ENCODE data around the gene DIAPH3.

DIAPH3 gene

DNA sequence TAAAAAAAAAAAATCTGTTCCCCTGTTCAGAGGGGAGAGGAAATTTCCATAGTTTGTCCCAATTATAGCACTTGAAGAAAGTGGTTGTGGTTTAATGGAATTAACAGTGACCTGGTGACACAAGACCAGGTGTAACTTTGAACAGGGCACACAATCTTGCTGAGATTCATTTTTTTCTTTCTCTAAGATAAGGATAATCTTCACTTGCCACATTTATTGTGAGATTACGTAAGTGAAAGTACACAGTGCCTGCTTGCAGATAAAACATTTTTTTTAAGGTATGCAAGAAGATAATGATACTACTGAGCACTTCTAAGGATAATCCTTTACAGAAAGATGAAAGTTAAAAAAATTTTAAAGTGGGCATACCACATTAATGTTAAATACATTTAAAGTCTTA lies 448.1 kb downstream of the DIAPH3 start:
- DNase-seq (ENCODE audit: low spot score): no peak

DNA sequence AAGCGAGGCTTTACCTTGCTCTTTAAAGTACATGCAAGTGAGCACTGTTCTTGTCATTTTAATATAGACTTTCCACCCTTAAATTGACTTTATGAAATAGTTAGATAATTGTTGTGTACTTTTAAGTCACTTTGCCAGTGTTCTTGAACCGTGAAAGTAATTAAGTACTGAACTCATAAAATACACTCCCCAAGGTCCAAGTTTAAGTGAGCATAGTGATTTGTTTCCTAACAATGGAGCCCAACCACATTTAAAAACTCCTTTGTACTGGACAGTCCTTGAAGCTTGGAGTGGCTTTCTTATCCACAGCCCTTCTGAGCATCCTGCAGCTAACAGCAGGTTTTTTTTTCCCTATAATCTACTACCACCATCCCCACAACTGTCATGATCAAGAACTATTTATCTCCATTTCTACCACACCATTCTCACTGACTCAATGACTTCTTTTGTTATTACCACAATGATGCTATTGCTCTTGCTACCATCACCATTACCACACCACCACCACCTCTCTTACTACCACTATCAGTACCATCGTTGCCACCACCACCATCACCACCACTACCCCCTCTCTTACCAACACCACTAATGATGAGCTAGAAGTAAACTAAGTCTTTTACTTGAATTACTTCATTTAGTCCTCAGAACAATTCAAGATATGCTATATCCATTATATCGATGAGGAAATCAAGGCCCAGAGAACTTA lies 452.6 kb downstream of the DIAPH3 start:
- DNase-seq (ENCODE audit: low spot score): no peak

DNA sequence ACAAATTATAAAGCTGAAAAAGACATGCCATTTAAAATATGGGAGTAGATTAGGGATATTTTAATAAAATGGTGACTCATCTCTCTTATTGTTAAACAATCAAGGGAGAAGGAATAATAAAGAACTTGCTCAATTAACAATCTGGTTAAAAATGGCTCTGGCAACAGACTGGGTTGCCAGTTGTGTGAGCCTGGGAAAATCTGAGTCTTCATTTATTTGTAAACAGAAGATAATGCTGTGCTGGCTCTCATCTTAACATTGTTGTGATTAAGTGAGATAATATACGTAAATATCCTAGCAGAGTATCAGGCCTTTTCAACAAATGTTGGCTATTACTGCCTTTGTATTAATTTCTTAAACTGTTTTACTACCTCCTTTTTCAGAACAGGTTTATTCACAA lies 453.3 kb downstream of the DIAPH3 start:
- no peak for DNase-seq (ENCODE audit: low spot score)

DNA sequence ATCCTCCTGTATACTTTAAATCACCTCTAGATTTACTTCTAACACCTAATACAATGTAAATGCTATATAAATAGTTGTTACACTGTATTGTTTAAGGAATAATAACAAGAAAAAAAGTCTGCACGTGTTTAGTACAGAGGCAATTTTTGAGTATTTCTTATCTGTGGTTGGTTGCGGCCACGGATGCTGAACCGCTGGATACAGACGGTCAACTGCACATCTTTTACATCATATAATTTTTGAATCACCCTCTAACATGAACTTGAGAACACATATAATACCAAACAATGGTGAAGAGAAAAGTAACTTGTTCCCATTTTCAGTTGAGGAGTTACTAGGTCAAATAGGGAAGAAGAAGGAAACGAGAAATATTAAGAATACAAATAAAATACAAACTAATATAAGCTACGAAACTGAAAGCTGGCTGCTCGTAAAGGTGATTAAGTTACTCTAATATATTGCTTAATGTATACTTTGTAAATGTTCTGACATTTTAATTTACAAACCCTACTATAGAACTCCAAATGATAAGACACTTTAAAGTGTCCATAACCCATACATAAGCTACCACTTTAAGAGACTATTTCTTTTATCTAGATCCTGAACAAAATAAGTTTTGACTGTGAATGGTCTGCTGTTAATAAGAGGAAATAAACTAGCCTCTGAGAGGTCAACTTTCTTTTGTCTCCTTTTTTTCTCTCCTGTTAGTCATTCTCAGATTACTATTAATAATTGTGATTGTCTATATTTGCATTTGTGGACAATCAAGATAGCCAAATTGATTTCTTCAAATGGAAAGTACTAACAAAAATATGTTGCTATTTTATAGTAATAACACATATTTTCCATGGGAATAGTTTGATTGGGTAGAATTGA lies 457.4 kb downstream of the DIAPH3 start:
- no peak for DNase-seq (ENCODE audit: low spot score)

DNA sequence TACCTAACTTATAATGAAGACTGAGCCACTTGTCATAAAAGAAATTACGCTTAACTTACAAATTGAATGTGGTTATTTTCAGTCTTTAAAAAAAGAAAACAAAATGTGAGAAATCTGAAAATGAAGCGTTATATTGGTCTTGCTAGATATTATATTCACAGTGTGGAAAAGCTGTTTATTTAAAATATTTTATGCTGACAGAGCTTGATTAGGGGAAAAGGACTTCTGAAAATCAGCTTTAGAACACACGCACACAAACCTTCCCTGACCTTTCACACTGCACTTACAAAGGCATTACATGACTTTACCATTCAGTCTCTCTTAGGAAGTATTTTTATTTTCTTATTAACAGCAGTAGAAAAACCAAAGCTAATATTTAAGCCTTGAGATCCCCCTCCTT lies 461.5 kb downstream of the DIAPH3 start:
- no peak for DNase-seq (ENCODE audit: low spot score)

DNA sequence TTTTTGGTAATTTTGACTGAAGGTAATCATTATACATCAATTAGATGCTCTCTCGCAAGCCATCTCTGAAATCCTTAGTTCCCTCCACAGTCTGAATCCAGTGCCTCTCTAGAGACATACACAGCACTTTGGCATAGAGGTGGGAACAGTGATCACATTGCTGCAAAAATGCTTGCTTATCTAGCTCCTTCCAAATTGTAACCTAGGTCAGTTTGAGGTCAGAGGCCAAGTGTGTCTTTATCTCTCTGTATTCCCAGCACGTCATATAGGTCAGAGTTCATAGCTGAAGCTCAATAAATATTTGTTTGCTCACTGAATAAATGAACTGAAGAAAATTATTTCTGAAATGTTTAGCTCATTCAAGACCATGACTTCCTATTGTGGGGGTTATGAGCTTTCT lies 462.5 kb downstream of the DIAPH3 start:
- DNase-seq (ENCODE audit: low spot score): no peak

DNA sequence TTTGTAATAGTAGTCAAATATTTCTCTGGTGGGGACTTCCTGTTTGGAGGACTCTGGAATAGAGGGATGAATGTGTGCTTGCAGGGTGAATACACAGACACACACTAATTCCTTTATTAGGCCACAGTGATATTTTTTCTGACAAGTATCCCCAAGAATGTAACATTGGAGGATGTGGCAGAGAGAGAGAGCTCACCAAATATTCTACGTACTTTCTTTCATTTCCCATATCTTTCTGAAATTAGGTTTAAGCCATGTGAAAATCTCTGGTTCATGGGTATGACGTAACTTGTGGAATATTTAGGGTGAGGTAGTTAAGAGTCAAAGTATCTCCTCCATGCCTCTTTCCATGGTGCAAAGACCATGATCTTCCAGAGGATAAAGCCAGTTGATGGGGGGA lies 463.4 kb downstream of the DIAPH3 start:
- no peak for DNase-seq (ENCODE audit: low spot score)

DNA sequence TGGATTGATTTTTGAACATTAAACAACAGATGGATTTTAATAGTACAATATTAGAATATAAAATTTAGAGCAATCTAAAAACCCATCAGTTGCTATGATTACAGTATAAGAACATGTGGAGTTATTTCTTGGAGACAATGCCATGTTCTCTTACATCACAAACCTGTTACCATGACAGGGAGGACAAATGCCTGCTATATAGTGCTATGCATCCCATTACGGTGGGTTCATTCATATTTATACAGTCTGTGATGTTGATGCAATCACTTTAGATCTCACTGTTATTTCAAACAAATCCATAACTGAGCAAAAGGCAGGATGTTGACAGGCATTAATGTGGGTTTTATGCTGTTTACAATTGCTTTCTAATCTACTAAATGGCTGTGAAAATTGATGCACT lies 467.5 kb downstream of the DIAPH3 start:
- DNase-seq (ENCODE audit: low spot score): no peak

DNA sequence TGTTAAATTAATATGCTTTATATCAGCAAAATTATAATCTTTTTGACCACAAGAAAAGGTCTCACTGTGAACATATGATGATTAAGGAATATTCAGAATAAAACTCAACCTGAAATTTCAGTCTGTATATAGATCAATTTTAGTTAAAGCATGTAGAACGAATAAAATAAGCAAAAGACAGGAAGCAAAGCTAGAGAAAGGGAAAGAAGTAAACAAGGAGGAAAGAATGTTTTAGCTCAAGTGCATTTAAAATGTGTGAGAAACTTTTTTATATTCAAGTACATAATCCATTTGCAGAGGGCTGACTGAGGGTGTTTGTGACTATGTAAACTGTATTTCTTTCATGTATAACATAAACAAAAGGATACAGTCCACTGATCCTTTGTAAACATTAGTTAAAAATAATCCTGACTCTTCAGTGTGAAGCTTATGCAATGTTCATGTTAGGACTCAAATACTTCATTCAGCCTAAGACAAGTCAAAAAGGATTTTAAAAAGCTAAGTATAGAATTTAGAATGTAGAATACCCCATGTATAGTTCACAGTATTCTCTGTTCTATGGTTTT lies 472.1 kb downstream of the DIAPH3 start:
- DNase-seq (ENCODE audit: low spot score): no peak

DNA sequence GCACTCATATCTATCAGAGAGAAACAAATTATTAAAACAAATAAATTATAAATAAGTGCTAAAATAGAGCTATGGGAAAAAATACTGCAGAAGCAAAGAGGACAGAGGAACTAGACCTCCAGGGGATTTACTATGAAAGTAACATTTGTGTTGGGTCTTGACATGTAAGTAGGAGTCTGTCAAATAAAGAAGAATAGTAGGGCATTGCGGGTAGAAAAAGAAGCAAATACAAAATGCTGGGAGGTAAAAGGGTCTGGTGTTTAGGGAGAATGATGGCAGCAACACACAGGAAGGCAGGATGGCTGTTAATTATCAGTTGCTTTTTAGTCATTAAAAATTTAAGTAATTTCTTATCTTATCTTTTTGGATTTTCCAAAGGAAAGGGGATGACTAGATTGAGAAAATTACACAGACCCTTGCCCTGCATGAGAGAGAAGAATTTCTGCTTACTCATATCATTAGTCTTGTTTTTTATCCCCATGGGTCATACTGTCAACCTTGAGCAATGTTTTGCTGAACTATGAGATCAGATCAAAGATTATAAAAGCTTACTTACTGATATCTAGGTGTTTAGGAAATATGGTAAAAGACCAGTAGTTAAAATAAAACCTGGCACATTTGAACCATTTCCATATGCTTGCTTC lies 472.7 kb downstream of the DIAPH3 start:
- no peak for DNase-seq (ENCODE audit: low spot score)

DNA sequence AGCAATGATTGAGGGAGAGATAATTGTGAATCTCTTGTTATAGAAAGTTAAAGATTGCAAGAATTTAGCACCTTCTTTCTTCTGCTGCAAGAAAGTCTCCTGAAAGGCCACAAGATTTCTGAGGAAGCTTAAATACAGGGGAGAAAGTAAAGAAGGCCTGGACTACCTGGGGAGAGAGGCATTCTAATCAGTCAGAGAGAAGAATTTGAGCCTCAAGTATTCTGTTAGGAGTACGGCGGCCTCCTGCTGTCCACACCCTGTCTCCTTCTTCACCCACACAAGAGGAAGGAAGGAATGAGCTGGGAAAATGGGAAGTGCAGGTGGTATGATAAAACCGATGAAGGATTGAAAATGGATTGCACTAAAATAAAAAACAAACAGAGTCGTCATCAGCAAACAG lies 474.7 kb downstream of the DIAPH3 start:
- DNase-seq (ENCODE audit: low spot score): no peak

DNA sequence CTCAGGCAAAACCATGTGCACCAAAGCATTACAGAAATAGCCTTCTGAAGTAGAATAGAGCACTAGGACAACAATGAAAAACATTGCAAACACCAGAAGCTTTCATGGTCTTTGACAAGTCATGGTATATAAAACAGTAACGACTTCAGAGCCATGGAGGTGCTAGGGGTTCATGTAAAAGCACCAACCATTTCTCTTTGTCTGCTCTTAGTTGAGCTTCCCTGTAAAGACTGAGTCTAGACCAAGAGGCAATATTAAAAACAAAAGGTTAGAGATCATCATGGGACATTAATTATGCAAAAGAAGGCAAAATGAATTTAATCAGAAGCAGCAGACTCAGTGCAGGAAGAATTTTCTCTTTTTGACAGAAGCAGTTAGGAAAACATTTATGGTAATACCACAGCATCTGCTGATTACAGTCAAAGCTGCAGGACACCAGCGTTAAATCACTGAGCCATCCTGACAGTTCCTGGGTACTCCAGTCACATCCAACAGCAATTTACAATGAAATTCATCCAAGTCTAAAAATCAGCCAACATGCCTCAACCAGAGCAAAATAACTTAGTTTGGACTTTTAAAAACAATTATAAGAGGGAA lies 476.8 kb downstream of the DIAPH3 start:
- no peak for DNase-seq (ENCODE audit: low spot score)

DNA sequence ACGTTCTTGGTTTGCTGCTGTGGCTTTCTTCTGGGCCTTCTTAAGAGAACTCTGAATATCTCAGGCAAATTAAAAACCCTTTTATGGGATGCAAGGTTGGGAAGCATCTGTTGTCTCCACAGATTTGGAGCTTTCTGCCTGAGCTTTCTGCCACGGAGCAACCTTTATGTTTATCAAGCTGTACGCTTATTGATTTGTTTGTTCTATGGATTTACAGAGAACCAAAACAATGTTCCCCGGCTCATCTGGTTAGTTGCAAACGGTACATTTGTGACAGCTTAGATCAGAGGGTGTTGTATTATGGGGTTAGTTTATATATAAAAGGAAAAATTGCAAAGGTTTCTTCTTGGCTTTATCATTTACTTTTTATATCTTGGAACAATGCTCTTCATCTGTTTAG lies 479.6 kb downstream of the DIAPH3 start:
- no peak for DNase-seq (ENCODE audit: low spot score)

DNA sequence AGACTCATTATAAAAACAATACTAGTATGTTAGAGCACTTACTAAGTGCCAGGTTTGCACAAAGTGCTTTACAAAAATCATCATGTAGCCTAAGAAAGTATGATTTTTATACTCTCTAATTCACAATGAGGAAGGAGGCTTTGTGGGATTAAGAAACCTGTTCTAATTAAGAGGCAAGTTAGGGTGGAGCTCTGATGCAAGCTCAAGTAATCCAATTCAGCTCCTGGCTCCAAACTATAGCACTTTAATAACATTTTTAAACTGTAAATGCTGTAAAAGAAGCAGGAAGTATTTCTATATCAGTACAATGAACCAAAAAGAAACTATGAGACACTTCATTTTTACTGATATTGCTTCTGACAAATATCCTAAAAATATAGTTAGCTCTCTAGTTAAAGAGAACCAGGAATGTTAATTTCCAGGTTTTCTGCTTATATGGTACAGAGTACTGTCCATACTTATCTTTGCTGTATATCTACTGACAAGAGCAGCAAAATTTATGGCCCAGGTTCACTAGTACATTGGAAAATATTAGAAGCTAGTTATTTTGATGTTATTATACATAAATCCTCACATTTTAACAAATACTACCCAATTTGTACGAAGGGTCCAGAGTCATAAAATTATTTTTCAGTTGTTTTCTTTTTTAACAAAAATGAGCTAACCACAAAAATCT lies 482.0 kb downstream of the DIAPH3 start:
- no peak for DNase-seq (ENCODE audit: low spot score)

DNA sequence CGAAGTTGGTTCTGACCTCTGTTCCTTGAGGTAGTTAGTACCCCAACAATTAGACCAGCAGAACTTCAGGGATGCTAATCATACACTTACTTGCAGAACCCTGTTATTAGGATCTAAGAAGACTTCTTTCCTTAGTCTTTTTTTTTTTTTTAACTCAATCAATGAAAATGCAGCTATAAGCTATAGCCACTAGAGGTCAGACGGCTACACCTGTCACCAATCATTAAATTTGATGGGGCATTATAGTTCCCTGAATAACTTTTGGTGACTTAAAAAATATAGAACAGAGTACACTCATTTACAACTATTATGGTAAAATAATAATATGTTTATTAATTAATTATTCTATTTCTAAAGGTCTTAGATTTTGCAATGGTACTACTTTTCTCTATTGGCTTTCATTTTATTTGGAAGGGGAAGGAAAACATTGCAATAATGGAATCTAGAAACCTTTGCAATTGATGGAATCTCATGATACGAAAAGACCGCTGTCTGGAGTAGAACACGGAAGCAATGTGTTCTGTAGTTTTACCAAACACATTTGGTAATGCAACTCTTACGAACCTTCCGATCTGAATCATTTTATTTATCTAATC lies 483.2 kb downstream of the DIAPH3 start:
- DNase-seq (ENCODE audit: low spot score): no peak

DNA sequence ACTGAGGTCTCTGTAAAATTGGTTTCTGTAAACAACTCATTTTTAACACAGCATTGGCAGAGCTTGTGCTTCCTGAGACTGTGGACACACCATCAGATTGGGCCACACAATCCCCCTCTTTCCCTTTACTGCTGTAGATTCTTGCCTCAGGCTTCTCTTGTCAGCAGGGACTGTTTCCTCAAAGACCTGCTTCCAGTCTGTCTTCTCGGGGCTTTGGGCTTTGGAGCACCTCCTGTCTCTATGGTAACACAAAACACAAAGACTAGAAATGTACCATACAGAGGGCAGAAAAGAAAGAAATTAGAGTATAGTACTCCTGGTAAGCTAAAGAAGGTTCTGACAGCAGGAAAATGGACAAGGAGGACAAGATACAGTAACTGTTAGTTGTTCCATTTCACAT lies 484.5 kb downstream of the DIAPH3 start:
- DNase-seq (ENCODE audit: low spot score): no peak

DNA sequence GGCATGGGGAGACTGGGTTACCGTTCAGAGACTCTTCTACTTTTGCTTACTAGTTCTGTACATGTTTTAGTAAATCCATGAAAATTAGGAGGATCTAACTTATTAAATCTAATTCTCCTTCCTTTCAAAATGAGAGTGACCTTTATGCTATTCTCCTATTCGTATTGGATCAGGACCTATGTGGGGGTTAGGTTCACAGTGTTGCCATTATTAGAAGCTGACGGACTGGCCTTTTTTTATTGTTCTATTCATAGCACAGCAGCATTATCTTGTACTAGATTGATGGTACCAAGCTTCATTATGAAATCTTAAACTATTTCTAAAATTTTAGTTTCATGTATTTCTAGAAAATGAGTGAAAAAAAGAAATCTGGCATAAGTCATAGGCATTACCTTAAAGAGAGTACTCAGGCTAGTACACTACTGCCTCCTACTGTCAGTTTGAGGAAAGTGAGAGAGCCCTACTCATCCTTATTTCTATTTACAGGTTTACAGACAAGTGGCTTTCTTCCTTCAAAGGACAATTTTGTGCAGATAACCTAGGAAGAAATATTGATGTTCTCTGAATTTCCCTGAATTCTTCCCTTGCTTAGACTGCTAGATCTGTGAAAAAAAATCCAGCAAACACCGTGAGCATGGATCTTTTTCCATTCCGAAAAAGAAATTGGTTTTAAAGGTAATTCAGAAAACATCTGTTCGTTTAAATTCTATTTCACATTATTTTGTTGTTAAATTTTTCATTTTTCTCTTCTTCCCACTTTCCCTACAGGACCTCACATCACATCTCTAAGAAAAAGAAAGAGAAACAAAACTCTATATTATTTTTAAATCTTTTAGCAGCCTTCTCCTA lies 485.5 kb downstream of the DIAPH3 start:
- no peak for DNase-seq (ENCODE audit: low spot score)

DNA sequence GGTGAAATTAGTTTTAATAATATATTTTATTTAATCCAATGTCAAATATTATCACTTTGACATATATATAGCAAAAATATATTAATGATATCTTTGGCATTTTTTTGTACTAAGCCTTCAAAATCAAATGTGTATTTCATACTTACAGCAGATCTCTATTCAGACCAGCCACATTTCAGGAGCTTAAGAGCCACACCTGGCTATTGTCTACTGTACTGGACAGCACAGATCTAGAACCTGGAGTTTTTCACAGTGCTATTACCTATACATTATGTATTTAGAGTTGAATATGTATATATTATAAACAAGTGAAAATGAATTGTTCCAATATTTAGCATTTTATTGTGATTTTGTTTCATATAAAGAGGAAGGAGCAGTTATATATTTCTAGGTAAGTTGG lies 486.3 kb downstream of the DIAPH3 start:
- no peak for DNase-seq (ENCODE audit: low spot score)

DNA sequence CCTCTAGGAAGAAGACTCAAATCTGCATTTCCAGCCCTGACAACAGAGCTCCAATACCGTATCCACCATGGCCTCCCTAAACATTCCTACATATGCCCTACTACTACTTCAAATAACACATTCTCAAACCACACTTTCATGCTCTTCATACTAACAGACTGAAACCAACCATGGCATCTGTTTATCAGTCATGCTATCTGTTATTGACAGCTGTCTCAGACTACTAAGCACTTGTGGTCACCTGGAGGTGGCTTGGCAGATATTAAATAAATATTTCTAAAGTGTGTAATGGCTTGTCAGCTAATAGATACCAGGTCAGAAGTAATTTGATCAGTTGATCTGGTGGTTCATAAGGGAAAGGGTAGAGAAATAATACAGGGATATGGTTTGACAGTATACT lies 489.1 kb downstream of the DIAPH3 start:
- DNase-seq (ENCODE audit: low spot score): no peak

DNA sequence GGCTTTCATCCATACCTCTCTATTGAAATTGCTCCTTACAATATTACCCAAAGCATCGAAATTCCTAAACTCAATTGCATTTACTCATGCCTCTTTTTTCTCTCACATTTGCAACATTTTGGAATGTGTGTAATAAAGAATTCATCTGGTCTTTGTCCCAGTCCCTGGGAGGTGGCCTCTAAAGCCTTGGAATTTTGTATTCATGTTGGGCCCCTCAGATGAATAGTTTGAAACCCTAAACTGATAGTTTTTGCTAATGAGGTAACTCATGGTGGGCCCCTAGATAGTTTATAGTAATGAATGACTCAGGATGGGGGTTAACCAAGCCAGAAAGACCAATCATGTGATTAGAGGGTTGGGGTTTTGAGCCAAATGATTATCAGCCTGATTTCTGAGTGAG lies 490.4 kb downstream of the DIAPH3 start:
- DNase-seq (ENCODE audit: low spot score): no peak

DNA sequence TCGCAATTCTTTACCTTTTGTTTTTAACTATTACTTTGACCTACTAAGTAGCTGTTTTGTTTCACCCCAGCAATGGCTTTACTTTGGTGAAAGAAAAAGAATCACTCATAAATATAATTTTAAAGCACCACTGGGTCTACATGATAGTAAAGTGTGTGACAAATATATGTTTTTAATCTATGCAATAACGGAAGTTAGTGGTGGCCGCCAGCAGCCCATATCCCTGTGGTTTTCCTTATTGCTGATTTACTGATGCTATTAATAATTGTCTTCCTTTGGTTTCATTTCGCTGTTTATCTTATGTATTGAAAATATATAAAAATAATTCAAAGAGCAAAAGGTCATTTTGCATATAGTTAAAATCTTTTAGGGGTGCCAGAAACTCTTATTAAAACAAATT lies 491.3 kb downstream of the DIAPH3 start:
- no peak for DNase-seq (ENCODE audit: low spot score)

Measured in ecto neural progenitor cell (in vitro differentiated cells).